ENCODE data around the gene GOLGA3.

- TF ChIP-seq CTCF (IDR thresholded peaks at IDR 0.05): no peak
- no peak for TF ChIP-seq POLR2A (IDR thresholded peaks at IDR 0.05)
- TF ChIP-seq POLR2AphosphoS5 (IDR thresholded peaks at IDR 0.05): no peak
Observed at GRCh38 chr12:132858718-132859266, 30.1 kb upstream of the GOLGA3 start.
